GM19452 (cell line): ENCODE measurements around the gene JDP2.

Source experiments
- ATAC-seq: cut with Tn5 transposase; IDR thresholded peaks from one replicate; pipeline ENCODE4 v1.9.1; 2021; ENCODE audit not compliant: unreplicated experiment

Gene JDP2

GRCh38 chr14:75409316-75410205, 18.3 kb upstream of the JDP2 start:
- no peak for ATAC-seq

GRCh38 chr14:75411214-75411540, 16.6 kb upstream of the JDP2 start:
- ATAC-seq: no peak

- no peak for ATAC-seq
Measured at GRCh38 chr14:75413013-75413412, 14.8 kb upstream of the JDP2 start.

- no peak for ATAC-seq
Measured at GRCh38 chr14:75417674-75418073, 10.1 kb upstream of the JDP2 start.

- peak; percentile 60 for ATAC-seq
Measured at GRCh38 chr14:75418850-75419768, 8.7 kb upstream of the JDP2 start.

GRCh38 chr14:75422169-75422568, 5.7 kb upstream of the JDP2 start:
- no peak for ATAC-seq

- no peak for ATAC-seq
Measured at GRCh38 chr14:75424496-75424895, 3.3 kb upstream of the JDP2 start.

GRCh38 chr14:75425446-75425845, 2.4 kb upstream of the JDP2 start:
- no peak for ATAC-seq

GRCh38 chr14:75426332-75427125, 1.3 kb upstream of the JDP2 start:
- peak; percentile 56 for ATAC-seq

- ATAC-seq: peak; percentile 32
Measured at GRCh38 chr14:75427126-75427481, 718 bp upstream of the JDP2 start.

GRCh38 chr14:75428230-75429104, 645 bp downstream of the JDP2 start:
- no peak for ATAC-seq

- no peak for ATAC-seq
Measured at GRCh38 chr14:75429562-75429961, 1.7 kb downstream of the JDP2 start.

GRCh38 chr14:75430116-75430515, 2.3 kb downstream of the JDP2 start:
- no peak for ATAC-seq

- no peak for ATAC-seq
Measured at GRCh38 chr14:75430526-75430925, 2.7 kb downstream of the JDP2 start.

- no peak for ATAC-seq
Measured at GRCh38 chr14:75430976-75431375, 3.2 kb downstream of the JDP2 start.

- no peak for ATAC-seq
Measured at GRCh38 chr14:75431827-75432226, 4.0 kb downstream of the JDP2 start.

- no peak for ATAC-seq
Measured at GRCh38 chr14:75432411-75432810, 4.6 kb downstream of the JDP2 start.

- no peak for ATAC-seq
Measured at GRCh38 chr14:75433631-75434071, 5.8 kb downstream of the JDP2 start.

GRCh38 chr14:75434138-75434889, 6.5 kb downstream of the JDP2 start:
- ATAC-seq: no peak

GRCh38 chr14:75434890-75435248, 7.0 kb downstream of the JDP2 start:
- no peak for ATAC-seq
